Testis (tissue), 3 donors: Measurements from ENCODE around the gene ARHGAP27. TPM values are rescaled to one million over a fixed set of nuclear protein-coding genes. Genes with fewer than 3 reads are reported as not detected.

Experiments
- DNase-seq: peaks from one replicate; pipeline ENCODE4 v3.0.0-alpha.2; 2019
- H3K27ac ChIP-seq, 2 donors: fragments of 200-600 bp; sonication (generic); one replicate each; pipeline ENCODE4 v1.5.1; 2019
- H3K27me3 ChIP-seq: fragments of 200-600 bp; sonication (generic); one replicate; pipeline ENCODE4 v1.5.1; 2019
- H3K36me3 ChIP-seq: fragments of 200-600 bp; sonication (generic); one replicate; pipeline ENCODE4 v1.5.1; 2017; ENCODE audit warnings: low read depth; ENCODE audit errors: missing control alignments
- H3K4me1 ChIP-seq: fragments of 200-600 bp; sonication (generic); one replicate; pipeline ENCODE4 v1.5.1; 2019
- H3K4me3 ChIP-seq, 2 donors: fragments of 200-600 bp; sonication (generic); one replicate each; pipeline ENCODE4 v1.5.1; 2017 to 2019
- H3K9me3 ChIP-seq: fragments of 200-600 bp; sonication (generic); one replicate; pipeline ENCODE4 v1.5.1; 2017
- CTCF ChIP-seq, 3 experiments: fragments of 450-650 bp in 2 of 3; fragments of 200-600 bp in 1 of 3; sonication (generic) in 1 of 3; IDR thresholded peaks; one replicate each; pipeline ENCODE4 v1.5.1; 2016 to 2019; ENCODE audit warnings: antibody characterized with exemption in 3 of 3, mild to moderate bottlenecking in 2 of 3, moderate library complexity in 1 of 3
- POLR2A ChIP-seq: fragments of 450-650 bp; IDR thresholded peaks from one replicate; pipeline ENCODE4 v1.6.1; 2017; ENCODE audit warnings: antibody characterized with exemption, mild to moderate bottlenecking, moderate library complexity
- WGBS, 2 donors: methylation state at CpG; one replicate each; pipeline ENCODE4 v1.1.5; 2018; 5-methylcytosine and 5-hydroxymethylcytosine counted together
- intact Hi-C: fragments of 100-400 bp; cut with DNase I; formaldehyde crosslinking; loops from one replicate; pipeline ENCODE4 v1.15.1; 2023; ENCODE audit warnings: low total_unique reads
- polyA plus RNA-seq: library from polyadenylated mRNA; stranded (reverse); fragments of 350-450 nt; fragmentation: Illumina TruSeq; extraction: RNeasy Lipid Tissue Mini Kit (QIAGEN cat#74804); gene quantifications from one replicate; pipeline ENCODE4 v1.2.3, GENCODE V29; 2014; ENCODE audit warnings: low read depth, low replicate concordance; ENCODE audit not compliant: insufficient read depth
- total RNA-seq, 2 donors: library from RNA; depleted of rRNA; stranded (reverse); fragments of >200 nt; gene quantifications; one replicate each; pipeline ENCODE4 v1.2.3, GENCODE V29; 2016

ARHGAP27 gene
- total and polyA plus RNA-seq, 3 donors from 2014 or later, result 17.7 to 22.8 (median 21.4) TPM

- no peaks in the 10 kb centered on the region for H3K27me3 ChIP-seq
- no peak for TF ChIP-seq POLR2A
- TF ChIP-seq CTCF (IDR thresholded peaks at IDR 0.05), result no peak
- WGBS, 2 donors, result 67 to 85% methylated on average over 20 to 50 of the region's 50 CpGs
- H3K9me3 ChIP-seq, result no peaks in the 10 kb centered on the region
- intact Hi-C loops, result no loop called here
- no peak for DNase-seq
- H3K4me3 ChIP-seq, result peak overlapping the region; percentile 12 to 53
- no peak overlapping the region for H3K27ac ChIP-seq
- peaks cover 6% of the 10 kb centered on the region for H3K4me1 ChIP-seq
- H3K36me3 ChIP-seq, result no peaks in the 10 kb centered on the region
Observed at GRCh38 chr17:45396496-45397205, 36.0 kb downstream of the ARHGAP27 start.

GRCh38 chr17:45395569-45396415 is 36.9 kb downstream of the ARHGAP27 start:
- H3K27me3 ChIP-seq, result no peaks in the 10 kb centered on the region
- peak overlapping the region; percentile 24 to 53 for H3K4me3 ChIP-seq
- no peak for DNase-seq
- H3K9me3 ChIP-seq, result no peaks in the 10 kb centered on the region
- TF ChIP-seq POLR2A (no peak), CTCF (IDR thresholded peaks at IDR 0.05) (no peak)
- WGBS, 2 donors, result 29 to 44% methylated on average over 36 to 57 of the region's 60 CpGs
- H3K4me1 ChIP-seq, result peaks cover 6% of the 10 kb centered on the region
- intact Hi-C loops, result no loop called here
- H3K27ac ChIP-seq, result no peak overlapping the region
- no peaks in the 10 kb centered on the region for H3K36me3 ChIP-seq

GRCh38 chr17:45394913-45395568 is 37.6 kb downstream of the ARHGAP27 start:
- TF ChIP-seq POLR2A (no peak), CTCF (IDR thresholded peaks at IDR 0.05) (peak; percentile 45 to 79 (median 72))
- H3K27ac ChIP-seq, result no peak overlapping the region
- H3K4me3 ChIP-seq, result peak overlapping the region; percentile 24 to 53
- H3K4me1 ChIP-seq, result peaks cover 6% of the 10 kb centered on the region
- intact Hi-C loops, result no loop called here
- no peaks in the 10 kb centered on the region for H3K27me3 ChIP-seq
- H3K36me3 ChIP-seq, result no peaks in the 10 kb centered on the region
- 6 to 22% methylated on average over 6 to 30 of the region's 30 CpGs for WGBS, 2 donors
- peak; percentile 82 for DNase-seq
- no peaks in the 10 kb centered on the region for H3K9me3 ChIP-seq

- TF ChIP-seq POLR2A (no peak), CTCF (IDR thresholded peaks at IDR 0.05) (no peak)
- intact Hi-C loops, result no loop called here
- no peaks in the 10 kb centered on the region for H3K9me3 ChIP-seq
- no peaks in the 10 kb centered on the region for H3K27me3 ChIP-seq
- H3K4me1 ChIP-seq, result peaks cover 6% of the 10 kb centered on the region
- WGBS, 2 donors, result 72 to 100% methylated on average over 1 to 4 of the region's 4 CpGs
- no peaks in the 10 kb centered on the region for H3K36me3 ChIP-seq
- no peak overlapping the region for H3K4me3 ChIP-seq
- DNase-seq, result no peak
- H3K27ac ChIP-seq, result no peak overlapping the region
Observed at GRCh38 chr17:45394564-45394912, 38.1 kb downstream of the ARHGAP27 start.
